Measurements from ENCODE around the gene XXYLT1.
"Not testable (repeated sequence)": the region's sequence is repeated elsewhere in the genome, so short reads cannot be mapped to it uniquely, and the experiment has no call there.

The XXYLT1 gene

GRCh38 chr3:195095704-195096036 lies 175.3 kb downstream of the XXYLT1 start:
- DNase-seq (ENCODE audit: extremely low spot score): no peak
- ChIA-PET CTCF (interaction anchor here (1.5 to 2.5 kb wide), 3 partner anchors 10 to 413 kb away, joined by 3 to 19 read pairs (median 4); no protein-coding TSS in a partner anchor), POLR2A (no interaction called here)
- TF ChIP-seq CTCF (IDR thresholded peaks at IDR 0.05; ENCODE audit: control extremely low read depth, extremely low read depth, low read depth, missing control alignments): no peak

- DNase-seq (ENCODE audit: extremely low spot score): peak; percentile 77
- CTCF ChIA-PET: interaction anchor here (1.1 to 2.5 kb wide), 4 partner anchors 9 to 412 kb away, joined by 3 to 19 read pairs (median 4); no protein-coding TSS in a partner anchor
- POLR2A ChIA-PET: no interaction called here
- TF ChIP-seq CTCF (IDR thresholded peaks at IDR 0.05; ENCODE audit: control extremely low read depth, extremely low read depth, low read depth, missing control alignments): no peak
Measured at GRCh38 chr3:195095035-195095703, 175.8 kb downstream of the XXYLT1 start.

GRCh38 chr3:195094191-195094921 lies 176.6 kb downstream of the XXYLT1 start:
- no peak for TF ChIP-seq CTCF (IDR thresholded peaks at IDR 0.05; ENCODE audit: control extremely low read depth, extremely low read depth, low read depth, missing control alignments)
- CTCF ChIA-PET: interaction anchor here (1.1 to 2.5 kb wide), 3 partner anchors 9 to 411 kb away, joined by 3 to 19 read pairs (median 4); no protein-coding TSS in a partner anchor
- peak; percentile 69 for DNase-seq (ENCODE audit: extremely low spot score)
- POLR2A ChIA-PET: no interaction called here

GRCh38 chr3:195093731-195094130 lies 177.2 kb downstream of the XXYLT1 start:
- TF ChIP-seq CTCF (IDR thresholded peaks at IDR 0.05; ENCODE audit: control extremely low read depth, extremely low read depth, low read depth, missing control alignments): no peak
- POLR2A ChIA-PET: no interaction called here
- CTCF ChIA-PET: interaction anchor here (2.5 kb wide), 1 partner anchor 12 kb away, joined by 19 read pairs; no protein-coding TSS in a partner anchor
- no peak for DNase-seq (ENCODE audit: extremely low spot score)

- DNase-seq (ENCODE audit: extremely low spot score); POLR2A ChIA-PET: not testable (repeated sequence)
- CTCF ChIA-PET: interaction anchor here (1.2 kb wide), 1 partner anchor 417 kb away, joined by 3 read pairs; no protein-coding TSS in a partner anchor
Measured at GRCh38 chr3:195087840-195088601, 182.9 kb downstream of the XXYLT1 start.

- no peak for TF ChIP-seq CTCF (IDR thresholded peaks at IDR 0.05; ENCODE audit: control extremely low read depth, extremely low read depth, low read depth, missing control alignments)
- DNase-seq (ENCODE audit: extremely low spot score): no peak
- POLR2A ChIA-PET: interaction anchor here (0.6 kb wide), 1 partner anchor 97 kb away, joined by 3 read pairs; no protein-coding TSS in a partner anchor
- CTCF ChIA-PET: interaction anchor here (1.2 kb wide), 1 partner anchor 416 kb away, joined by 3 read pairs; no protein-coding TSS in a partner anchor
Measured at GRCh38 chr3:195087328-195087727, 183.6 kb downstream of the XXYLT1 start.

All from GM10248 (cell line).